Stimulated activated CD4-positive, alpha-beta T cell treated with anti-CD3 and anti-CD28 coated beads, TNF-alpha, amount 100 ng/mL, for 48 hours (primary cell): ENCODE results near the gene THPO.
"Not testable (repeated sequence)": the region's sequence is repeated elsewhere in the genome, so short reads cannot be mapped to it uniquely, and the experiment has no call there.

ENCODE experiments used
- DNase-seq, 3 donors: peaks; one replicate each; pipeline ENCODE4 v3.0.0-alpha.2; 2020; ENCODE audit warnings: low read depth in 3 of 3

The THPO gene

GRCh38 chr3:184349563-184350470, 28.2 kb downstream of the THPO start:
- DNase-seq, result no peak

- no peak for DNase-seq
These were observed 30.0 kb downstream of the THPO start for GRCh38 chr3:184348057-184348382.

GRCh38 chr3:184347321-184348056, 30.5 kb downstream of the THPO start:
- no peak for DNase-seq

GRCh38 chr3:184346480-184347190, 31.4 kb downstream of the THPO start:
- no peak for DNase-seq

- no peak for DNase-seq
These were observed 32.5 kb downstream of the THPO start for GRCh38 chr3:184345317-184346144.

GRCh38 chr3:184344579-184345316, 33.3 kb downstream of the THPO start:
- no peak for DNase-seq

- no peak for DNase-seq
These were observed 34.7 kb downstream of the THPO start for GRCh38 chr3:184343200-184343876.

- DNase-seq, result no peak
These were observed 36.1 kb downstream of the THPO start for GRCh38 chr3:184341925-184342324.

- DNase-seq, result not testable (repeated sequence)
These were observed 38.4 kb downstream of the THPO start for GRCh38 chr3:184339451-184340135.

GRCh38 chr3:184339001-184339400, 39.0 kb downstream of the THPO start:
- no peak for DNase-seq

- no peak for DNase-seq
These were observed 39.5 kb downstream of the THPO start for GRCh38 chr3:184338511-184338945.

- no peak for DNase-seq
These were observed 40.0 kb downstream of the THPO start for GRCh38 chr3:184337981-184338380.

GRCh38 chr3:184337399-184337714, 40.6 kb downstream of the THPO start, which contains the start of gene FAM131A:
Gene FAM131A (plus strand): TSS chr3:184337600. CDS start chr3:184337631, 31 bp downstream.
- no peak for DNase-seq

- DNase-seq, result no peak
These were observed 41.2 kb downstream of the THPO start for GRCh38 chr3:184336547-184337398.

- DNase-seq, result peak; percentile 69 to 85 (median 82)
These were observed 42.1 kb downstream of the THPO start for GRCh38 chr3:184335661-184336546.

- DNase-seq, result no peak
These were observed 42.7 kb downstream of the THPO start for GRCh38 chr3:184335291-184335660.

- DNase-seq, result peak in 2 of 3 donors; percentile 31 to 43
These were observed 43.4 kb downstream of the THPO start for GRCh38 chr3:184334470-184335158.
